ENCODE data around the gene FSTL4.
"Not testable (repeated sequence)": the region's sequence is repeated elsewhere in the genome, so short reads cannot be mapped to it uniquely, and the experiment has no call there.

FSTL4 gene

DNA sequence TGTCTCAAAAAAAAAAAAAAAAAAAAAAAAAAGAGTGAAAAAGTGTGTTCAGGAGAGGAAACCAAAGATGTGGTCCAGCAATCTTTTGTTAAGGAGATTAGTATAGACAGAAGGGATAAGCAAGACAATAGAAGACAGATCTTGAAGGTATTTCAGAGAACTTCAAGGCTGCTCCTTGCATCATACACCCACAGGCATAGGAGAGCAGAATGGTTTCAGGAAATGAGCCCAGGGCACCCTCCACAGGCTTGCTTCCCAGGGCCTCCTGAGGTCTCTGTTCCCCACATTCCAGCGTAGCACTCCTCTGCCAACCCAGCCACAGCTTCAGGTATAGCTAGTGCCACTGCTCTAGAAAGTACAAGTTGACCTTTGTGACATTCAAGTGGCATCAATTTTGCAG is 65.8 kb downstream of the FSTL4 start:
- no peak for DNase-seq

DNA sequence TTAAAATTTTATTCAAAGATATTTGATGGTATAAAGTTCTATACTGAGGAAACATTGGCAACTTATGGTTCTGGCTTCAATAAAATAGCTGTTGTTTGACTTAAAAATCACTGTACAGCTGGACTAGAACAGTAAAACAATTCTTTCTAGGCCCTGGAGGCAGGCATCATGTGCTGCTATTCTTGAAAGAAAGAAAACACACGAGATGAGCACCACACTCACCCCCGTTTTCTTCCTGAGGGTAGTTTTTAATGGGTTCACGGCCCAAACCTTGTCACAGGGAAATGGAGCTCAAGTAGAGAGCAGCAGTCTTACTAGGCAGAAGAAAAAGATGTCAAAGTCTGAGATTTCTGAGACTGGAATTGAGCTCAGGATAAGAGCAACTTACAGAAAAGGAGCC is 68.0 kb downstream of the FSTL4 start:
- DNase-seq: no peak

- no peak for DNase-seq
Measured at GRCh38 chr5:133539818-133540217, 72.5 kb downstream of the FSTL4 start.

DNA sequence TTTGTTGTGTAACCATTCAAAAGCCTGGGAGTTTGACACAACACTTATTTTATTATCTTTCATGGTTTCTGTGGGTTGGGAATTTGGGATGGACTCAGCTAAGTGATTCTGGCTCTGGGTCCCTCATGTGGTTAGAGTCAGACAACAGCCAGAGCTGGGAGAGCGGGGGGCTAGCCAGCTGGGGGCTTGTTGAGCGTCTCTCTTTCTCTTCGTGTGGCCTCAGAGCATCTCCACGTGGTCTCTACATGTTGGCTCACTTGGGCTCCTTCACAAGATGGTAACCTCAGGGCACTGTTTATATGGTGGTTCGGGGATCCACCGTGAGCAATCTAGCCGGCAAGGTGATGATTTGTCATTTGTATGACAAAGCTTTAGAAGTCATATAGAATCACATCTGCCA is 73.6 kb downstream of the FSTL4 start:
- DNase-seq: no peak

- DNase-seq: not testable (repeated sequence)
Measured at GRCh38 chr5:133535241-133535929, 77.0 kb downstream of the FSTL4 start.

DNA sequence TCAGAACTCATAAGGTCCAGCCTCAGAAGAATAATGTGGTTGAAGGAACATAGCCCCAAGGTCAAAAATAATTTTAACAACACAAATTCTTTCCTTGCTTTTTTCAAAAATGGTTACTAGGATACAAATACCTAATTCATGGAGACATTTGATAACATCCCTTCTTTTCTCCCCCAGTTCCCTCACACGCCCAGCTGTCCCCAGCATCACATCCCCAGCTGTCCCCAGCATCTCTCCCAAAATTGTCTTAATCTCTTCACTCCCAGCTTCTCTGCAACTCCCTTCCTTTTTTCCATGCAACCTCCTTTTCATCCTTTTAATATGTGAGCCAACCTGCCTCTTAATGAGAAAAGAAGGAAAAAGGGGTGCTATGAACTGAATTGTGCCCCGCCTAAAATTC is 77.8 kb downstream of the FSTL4 start:
- no peak for DNase-seq

- DNase-seq: no peak
Measured at GRCh38 chr5:133533541-133533940, 78.8 kb downstream of the FSTL4 start.

DNA sequence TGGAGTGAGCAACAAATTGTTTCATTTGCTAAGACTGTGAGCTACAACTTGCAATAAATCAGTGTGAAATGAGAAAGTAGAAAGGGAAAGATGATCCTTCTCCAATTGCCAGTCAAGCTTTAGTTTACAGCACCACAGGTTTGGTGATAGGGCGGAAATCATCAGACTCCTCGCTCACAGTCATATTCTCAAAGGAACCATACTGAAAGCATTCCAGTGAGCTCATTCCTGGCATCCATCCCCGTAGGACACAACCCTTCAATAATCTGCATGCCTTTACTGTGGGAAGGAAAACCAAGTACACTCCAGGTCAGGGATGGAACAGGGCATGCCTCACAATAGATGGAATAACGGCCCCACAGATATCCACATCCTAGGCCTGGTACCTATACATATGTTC is 80.7 kb downstream of the FSTL4 start:
- DNase-seq: no peak

GRCh38 chr5:133531178-133531577 is 81.2 kb downstream of the FSTL4 start:
- DNase-seq: no peak

GRCh38 chr5:133530270-133530669 is 82.1 kb downstream of the FSTL4 start:
- no peak for DNase-seq

DNA sequence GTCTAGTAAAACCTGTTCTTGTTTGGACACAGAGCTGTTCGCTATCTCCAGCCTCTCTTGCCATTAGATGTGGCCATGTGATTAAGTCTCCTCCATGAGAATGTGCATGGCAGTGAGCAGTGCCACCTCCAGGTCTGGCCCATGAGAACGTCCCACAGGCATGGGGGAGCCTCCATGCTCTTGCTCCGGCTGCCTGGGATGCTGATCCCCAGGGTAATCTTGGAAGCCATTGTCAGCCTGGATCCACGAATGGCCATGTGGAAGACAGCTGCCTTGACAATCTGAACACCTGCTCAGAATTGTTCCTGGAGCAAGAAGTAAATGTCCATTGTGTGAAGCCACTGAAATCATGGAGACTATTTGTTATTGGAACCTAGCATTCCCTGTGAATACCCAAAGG is 83.5 kb downstream of the FSTL4 start:
- no peak for DNase-seq

- DNase-seq: no peak
Measured at GRCh38 chr5:133527311-133527710, 85.0 kb downstream of the FSTL4 start.

DNA sequence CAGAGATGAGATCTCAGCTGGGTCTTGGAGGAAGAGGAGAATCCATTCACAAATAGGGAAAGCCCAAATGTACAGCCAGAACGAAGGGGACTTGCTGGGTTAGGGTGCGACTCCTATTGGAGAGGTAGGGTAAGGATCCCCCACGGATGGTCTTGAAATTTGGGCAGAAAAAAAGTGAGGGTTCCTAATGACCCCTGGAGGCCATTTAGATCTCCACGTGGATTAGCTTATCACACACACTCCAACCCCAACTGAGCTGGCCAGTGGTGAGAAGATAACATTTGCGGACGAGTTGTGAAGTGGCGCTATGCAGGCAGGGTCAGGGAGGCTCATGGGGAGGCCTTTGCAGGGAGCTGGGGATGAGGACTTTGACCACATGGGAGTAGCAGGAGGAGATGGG is 86.0 kb downstream of the FSTL4 start:
- no peak for DNase-seq

GRCh38 chr5:133525126-133525525 is 87.2 kb downstream of the FSTL4 start:
- DNase-seq: no peak

- no peak for DNase-seq
Measured at GRCh38 chr5:133524666-133525065, 87.7 kb downstream of the FSTL4 start.

- DNase-seq: no peak
Measured at GRCh38 chr5:133523961-133524586, 88.3 kb downstream of the FSTL4 start.

- DNase-seq: no peak
Measured at GRCh38 chr5:133523013-133523658, 89.2 kb downstream of the FSTL4 start.

GRCh38 chr5:133521801-133522200 is 90.5 kb downstream of the FSTL4 start:
- DNase-seq: no peak

GRCh38 chr5:133520991-133521706 is 91.2 kb downstream of the FSTL4 start:
- DNase-seq: no peak

DNA sequence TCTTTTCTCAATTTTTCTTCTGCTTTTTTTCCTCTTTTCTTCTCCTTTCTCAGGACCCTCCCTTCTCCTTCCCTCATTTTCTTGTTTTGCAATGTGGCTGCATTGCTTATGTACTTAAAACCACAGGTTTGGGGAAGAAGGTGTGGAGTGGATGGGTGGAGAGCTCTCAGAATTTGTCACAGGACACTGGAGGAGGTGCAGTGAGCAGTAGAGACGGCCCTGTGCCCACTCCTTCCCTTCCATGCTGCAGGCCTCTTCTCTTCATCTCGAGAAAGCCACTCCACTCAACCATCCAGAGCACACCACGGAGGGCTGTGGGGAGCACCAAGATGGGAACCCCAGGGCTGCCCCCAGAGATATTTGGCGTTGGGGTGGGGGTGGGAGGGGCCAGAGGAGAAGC is 92.3 kb downstream of the FSTL4 start:
- DNase-seq: no peak

GRCh38 chr5:133519191-133519590 is 93.2 kb downstream of the FSTL4 start:
- no peak for DNase-seq

DNA sequence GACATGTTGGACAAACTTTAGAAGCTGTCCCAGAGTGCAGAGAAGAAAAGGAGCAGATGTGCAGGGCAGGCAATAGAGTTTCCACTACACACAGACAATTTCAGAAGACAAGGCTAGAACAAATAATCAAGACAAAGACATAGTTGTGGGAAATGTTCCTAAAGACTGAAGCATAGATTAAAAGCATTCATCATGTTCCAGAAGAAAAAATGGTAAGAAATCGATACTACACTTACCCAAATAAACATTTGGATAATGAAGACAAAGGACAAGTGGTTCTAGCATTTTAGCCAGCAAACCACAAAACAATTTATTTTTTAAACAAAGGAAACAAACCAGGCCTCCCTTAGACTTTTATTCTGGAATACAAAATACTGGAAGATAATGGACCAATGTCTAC is 97.9 kb downstream of the FSTL4 start:
- no peak for DNase-seq

- DNase-seq: no peak
Measured at GRCh38 chr5:133512896-133513295, 99.4 kb downstream of the FSTL4 start.
